ENCODE data around the gene IDI2. TPM values are rescaled to one million over a fixed set of nuclear protein-coding genes. Genes with fewer than 3 reads are reported as not detected.

The IDI2 gene
- total and polyA plus RNA-seq, 2 of the 13 experiments (the other 11 are each of a cell fraction or from before 2014, with no cell fraction given): not detected

DNA sequence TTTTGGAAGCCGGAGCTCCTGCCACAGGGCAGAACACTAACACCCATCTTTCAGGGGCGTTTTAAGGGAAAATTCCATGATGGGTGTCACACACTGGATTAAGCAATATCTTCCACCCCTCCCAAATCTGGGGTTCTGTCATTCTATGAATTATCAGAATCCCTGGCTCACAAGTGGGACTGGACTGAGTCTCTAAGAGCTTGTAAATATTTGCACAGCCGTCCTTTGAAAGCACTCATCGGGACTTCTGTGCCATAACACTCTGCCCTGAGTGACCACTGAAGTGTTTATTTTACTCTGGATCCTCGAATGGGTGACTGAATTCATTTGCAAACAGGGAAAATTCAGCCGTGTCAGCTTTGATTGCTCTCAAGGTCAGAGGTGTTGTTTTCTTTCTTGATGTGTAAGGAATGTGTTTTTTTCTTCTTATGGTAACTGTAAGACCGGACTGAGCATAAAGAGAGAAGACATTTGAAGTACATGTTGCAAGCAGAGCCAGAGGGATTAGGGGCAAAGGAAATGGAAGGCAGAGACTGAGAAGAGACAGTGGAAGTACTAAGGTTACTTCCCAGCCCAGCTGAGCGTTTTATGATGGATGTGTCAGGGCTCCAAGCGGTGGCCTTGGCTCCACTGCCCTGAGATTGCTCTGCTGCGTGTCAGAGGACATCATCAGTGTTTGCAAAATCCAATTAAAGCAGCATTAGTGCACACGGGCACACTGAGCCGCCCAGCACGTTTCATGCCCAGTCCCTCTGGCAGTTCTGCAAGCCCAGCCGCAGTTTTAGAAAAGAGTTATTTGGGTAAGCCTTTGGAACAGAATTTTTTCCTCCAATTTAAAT, 55.1 kb downstream of the IDI2 start (continued):
- TF ChIP-seq, protein P1, sequence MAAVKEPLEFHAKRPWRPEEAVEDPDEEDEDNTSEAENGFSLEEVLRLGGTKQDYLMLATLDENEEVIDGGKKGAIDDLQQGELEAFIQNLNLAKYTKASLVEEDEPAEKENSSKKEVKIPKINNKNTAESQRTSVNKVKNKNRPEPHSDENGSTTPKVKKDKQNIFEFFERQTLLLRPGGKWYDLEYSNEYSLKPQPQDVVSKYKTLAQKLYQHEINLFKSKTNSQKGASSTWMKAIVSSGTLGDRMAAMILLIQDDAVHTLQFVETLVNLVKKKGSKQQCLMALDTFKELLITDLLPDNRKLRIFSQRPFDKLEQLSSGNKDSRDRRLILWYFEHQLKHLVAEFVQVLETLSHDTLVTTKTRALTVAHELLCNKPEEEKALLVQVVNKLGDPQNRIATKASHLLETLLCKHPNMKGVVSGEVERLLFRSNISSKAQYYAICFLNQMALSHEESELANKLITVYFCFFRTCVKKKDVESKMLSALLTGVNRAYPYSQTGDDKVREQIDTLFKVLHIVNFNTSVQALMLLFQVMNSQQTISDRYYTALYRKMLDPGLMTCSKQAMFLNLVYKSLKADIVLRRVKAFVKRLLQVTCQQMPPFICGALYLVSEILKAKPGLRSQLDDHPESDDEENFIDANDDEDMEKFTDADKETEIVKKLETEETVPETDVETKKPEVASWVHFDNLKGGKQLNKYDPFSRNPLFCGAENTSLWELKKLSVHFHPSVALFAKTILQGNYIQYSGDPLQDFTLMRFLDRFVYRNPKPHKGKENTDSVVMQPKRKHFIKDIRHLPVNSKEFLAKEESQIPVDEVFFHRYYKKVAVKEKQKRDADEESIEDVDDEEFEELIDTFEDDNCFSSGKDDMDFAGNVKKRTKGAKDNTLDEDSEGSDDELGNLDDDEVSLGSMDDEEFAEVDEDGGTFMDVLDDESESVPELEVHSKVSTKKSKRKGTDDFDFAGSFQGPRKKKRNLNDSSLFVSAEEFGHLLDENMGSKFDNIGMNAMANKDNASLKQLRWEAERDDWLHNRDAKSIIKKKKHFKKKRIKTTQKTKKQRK (IDR thresholded peaks at IDR 0.05; ENCODE audit: low read length): no peak
- no peak for TF ChIP-seq DRAP1 (CRISPR knock-in tag; IDR thresholded peaks at IDR 0.05)
- TF ChIP-seq GATAD2A (CRISPR knock-in tag; IDR thresholded peaks at IDR 0.05): peak; percentile 88
- TF ChIP-seq MAFF (IDR thresholded peaks at IDR 0.05; ENCODE audit: low read depth, low read length): peak; percentile 78
- no peak for TF ChIP-seq ZNF234 (CRISPR knock-in tag; conservative IDR thresholded peaks at IDR 0.05)
- TF ChIP-seq PAXIP1 (CRISPR knock-in tag; conservative IDR thresholded peaks at IDR 0.05): peak; percentile 85
- TF ChIP-seq MAFG (CRISPR knock-in tag; IDR thresholded peaks at IDR 0.05): no peak
- 0 out of 2 replicates have a peak, but pooled peaks have one; percentile 46 for TF ChIP-seq ZSCAN29 (CRISPR knock-in tag; conservative IDR thresholded peaks at IDR 0.05)
- TF ChIP-seq PITX1 (CRISPR knock-in tag; IDR thresholded peaks at IDR 0.05): peak; percentile 54; the same call in 1 of the 2 replicates
- no peak; the same call in 1 of the 2 replicates for TF ChIP-seq MEIS2 (CRISPR knock-in tag; IDR thresholded peaks at IDR 0.05)
- 0 out of 2 replicates have a peak, but pooled peaks have one; percentile 14 for TF ChIP-seq POGZ (CRISPR knock-in tag; IDR thresholded peaks at IDR 0.05)
- TF ChIP-seq ELF3 (CRISPR knock-in tag; IDR thresholded peaks at IDR 0.05): 0 out of 2 replicates have a peak, but pooled peaks have one; percentile 40
- TF ChIP-seq NFIC (IDR thresholded peaks at IDR 0.05; ENCODE audit: low read length): peak; percentile 84; the same call in 1 of the 2 replicates
- no peak for TF ChIP-seq ZNF790 (CRISPR knock-in tag; IDR thresholded peaks at IDR 0.05; ENCODE audit: borderline replicate concordance)
- TF ChIP-seq ZNF501 (CRISPR knock-in tag; IDR thresholded peaks at IDR 0.05): peak; percentile 38; the same call in 1 of the 2 replicates
- TF ChIP-seq ZNF75D (CRISPR knock-in tag; IDR thresholded peaks at IDR 0.05; ENCODE audit: borderline replicate concordance): no peak
- peak; percentile 93 for TF ChIP-seq ISL2 (CRISPR knock-in tag; IDR thresholded peaks at IDR 0.05)
- TF ChIP-seq NR2F1 (CRISPR knock-in tag; IDR thresholded peaks at IDR 0.05): peak; percentile 37 to 69; a peak in 3 of 4 replicates
- TF ChIP-seq GABPA (IDR thresholded peaks at IDR 0.05; ENCODE audit: low read depth, low read length): no peak
- peak; percentile 33; the same call in 1 of the 2 replicates for TF ChIP-seq GABPA (CRISPR knock-in tag; IDR thresholded peaks at IDR 0.05; ENCODE audit: low read depth)
- TF ChIP-seq ATF4 (CRISPR knock-in tag; IDR thresholded peaks at IDR 0.05): 0 out of 4 replicates have a peak, but pooled peaks of 1 of the 2 experiments have one; percentile 38
- peak; percentile 69; the same call in 1 of the 2 replicates for TF ChIP-seq ERF (CRISPR knock-in tag; IDR thresholded peaks at IDR 0.05)
